MCF 10A (cell line): ENCODE results near the gene PSMD4. TPM values are rescaled to one million over a fixed set of nuclear protein-coding genes. Genes with fewer than 3 reads are reported as not detected.

Source experiments
- BruUV-seq: library from RNA; stranded (reverse); fragments of 400-500 nt; replicated peaks from 2 replicates; lab custom pipeline; 2021; lab: Mats Ljungman, UMichigan
- CTCF ChIA-PET: fragments of 300-600 bp; sonication (Branson Sonifier 250); formaldehyde crosslinking; extraction: SDS; loops from one replicate; lab custom pipeline; 2021; ENCODE audit warnings: antibody characterized with exemption, inconsistent platforms; lab: Yijun Ruan, JAX
- POLR2A ChIA-PET: fragments of 300-600, 350-650 bp; sonication (Branson Sonifier 250); formaldehyde crosslinking; extraction: SDS; loops from one replicate; lab custom pipeline; 2020; ENCODE audit warnings: antibody characterized with exemption, inconsistent platforms; lab: Yijun Ruan, JAX
- DNase-seq: peaks from one replicate; pipeline ENCODE4 v3.0.0-alpha.2; 2018; ENCODE audit not compliant: unreplicated experiment
- H3K27ac Mint-ChIP-seq: one replicate; pipeline ENCODE4 v1.8.0; 2022; ENCODE audit warnings: mild to moderate bottlenecking, low read depth, mixed read lengths; ENCODE audit not compliant: unreplicated experiment
- H3K27me3 Mint-ChIP-seq: one replicate; pipeline ENCODE4 v1.8.0; 2022; ENCODE audit warnings: mixed read lengths; ENCODE audit not compliant: insufficient read depth, unreplicated experiment
- H3K36me3 Mint-ChIP-seq: one replicate; pipeline ENCODE4 v1.8.0; 2022; ENCODE audit warnings: mild to moderate bottlenecking, moderate library complexity, mixed read lengths; ENCODE audit not compliant: insufficient read depth, unreplicated experiment
- H3K4me1 Mint-ChIP-seq: one replicate; pipeline ENCODE4 v1.8.0; 2022; ENCODE audit warnings: mixed read lengths; ENCODE audit not compliant: insufficient read depth, unreplicated experiment
- H3K4me3 Mint-ChIP-seq: one replicate; pipeline ENCODE4 v1.8.0; 2022; ENCODE audit warnings: mild to moderate bottlenecking, moderate library complexity, mixed read lengths; ENCODE audit not compliant: unreplicated experiment
- H3K9me3 Mint-ChIP-seq: one replicate; pipeline ENCODE4 v1.8.0; 2022; ENCODE audit warnings: mixed read lengths; ENCODE audit not compliant: unreplicated experiment
- intact Hi-C: fragments of 100-400 bp; cut with micrococcal nuclease; formaldehyde crosslinking; loops from 2 replicates; pipeline ENCODE4 v1.14.1; 2022
- total RNA-seq: library from RNA; stranded (reverse); gene quantifications from 2 replicates; pipeline ENCODE4 v1.2.3, GENCODE V29; 2022
- TF ChIP-seq, protein P1 (sequence below): fragments of 200-600 bp; IDR thresholded peaks from one replicate; pipeline ENCODE4 v1.8.0; 2022; ENCODE audit warnings: antibody characterized with exemption, mild to moderate bottlenecking; ENCODE audit not compliant: unreplicated experiment

Gene PSMD4
- total RNA-seq, 1 experiment from 2014 or later, result 285 TPM

DNA sequence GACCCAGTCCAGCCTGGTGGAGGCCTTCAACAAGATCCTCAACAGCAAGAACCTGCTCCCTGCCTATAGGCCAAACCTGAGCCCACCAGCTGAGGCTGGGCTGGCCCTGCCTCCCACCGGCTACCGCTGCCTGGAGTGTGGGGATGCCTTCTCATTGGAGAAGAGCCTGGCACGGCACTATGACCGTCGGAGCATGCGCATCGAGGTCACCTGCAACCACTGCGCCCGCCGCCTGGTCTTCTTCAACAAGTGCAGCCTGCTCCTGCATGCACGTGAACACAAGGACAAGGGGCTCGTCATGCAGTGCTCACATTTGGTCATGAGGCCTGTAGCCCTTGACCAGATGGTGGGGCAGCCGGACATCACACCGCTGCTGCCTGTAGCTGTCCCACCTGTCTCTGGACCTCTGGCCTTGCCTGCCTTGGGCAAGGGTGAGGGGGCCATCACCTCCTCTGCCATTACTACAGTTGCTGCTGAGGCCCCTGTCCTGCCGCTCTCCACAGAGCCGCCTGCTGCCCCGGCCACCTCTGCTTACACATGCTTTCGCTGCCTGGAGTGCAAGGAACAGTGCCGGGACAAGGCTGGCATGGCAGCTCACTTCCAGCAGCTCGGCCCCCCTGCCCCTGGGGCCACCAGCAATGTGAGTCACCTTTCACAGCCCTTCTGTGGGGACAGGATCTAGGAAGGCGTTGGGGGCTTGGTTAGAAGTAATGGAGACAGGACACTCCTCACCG, 33.4 kb downstream of the PSMD4 start:
- no TSS peak for BruUV-seq

DNA sequence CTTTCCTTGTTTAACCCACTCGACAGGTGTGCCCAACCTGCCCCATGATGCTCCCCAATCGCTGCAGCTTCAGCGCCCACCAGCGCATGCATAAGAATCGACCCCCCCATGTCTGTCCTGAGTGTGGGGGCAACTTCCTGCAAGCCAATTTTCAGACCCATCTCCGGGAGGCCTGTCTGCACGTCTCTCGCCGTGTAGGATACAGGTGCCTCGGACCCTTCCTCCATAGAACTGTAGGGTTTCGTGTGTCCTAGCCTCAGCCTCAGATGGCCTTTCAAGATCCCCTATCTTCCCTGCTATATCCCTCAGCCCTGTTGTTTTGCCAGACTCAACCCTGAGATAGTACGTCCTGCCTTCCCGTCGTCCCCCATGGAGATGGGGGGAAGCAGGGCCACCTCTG, 34.0 kb downstream of the PSMD4 start:
- POLR2A ChIA-PET, result interaction anchor here (1.3 kb wide), 1 partner anchor 53 kb away, joined by 6 read pairs; no protein-coding TSS in a partner anchor
- peaks cover 14% of the 10 kb centered on the region for H3K4me1 Mint-ChIP-seq
- peak overlapping the region; percentile 33 for H3K27ac Mint-ChIP-seq
- no peak overlapping the region for H3K4me3 Mint-ChIP-seq
- no TSS peak for BruUV-seq
- no peaks in the 10 kb centered on the region for H3K9me3 Mint-ChIP-seq
- DNase-seq, result no peak
- H3K27me3 Mint-ChIP-seq, result no peaks in the 10 kb centered on the region
- H3K36me3 Mint-ChIP-seq, result peaks cover 87% of the 10 kb centered on the region
- CTCF ChIA-PET, result interaction anchor here (1.3 to 3.6 kb wide), 2 partner anchors 12 to 52 kb away, joined by 4 to 13 read pairs; no protein-coding TSS in a partner anchor
- intact Hi-C loops, result no loop called here
- TF ChIP-seq, protein P1, sequence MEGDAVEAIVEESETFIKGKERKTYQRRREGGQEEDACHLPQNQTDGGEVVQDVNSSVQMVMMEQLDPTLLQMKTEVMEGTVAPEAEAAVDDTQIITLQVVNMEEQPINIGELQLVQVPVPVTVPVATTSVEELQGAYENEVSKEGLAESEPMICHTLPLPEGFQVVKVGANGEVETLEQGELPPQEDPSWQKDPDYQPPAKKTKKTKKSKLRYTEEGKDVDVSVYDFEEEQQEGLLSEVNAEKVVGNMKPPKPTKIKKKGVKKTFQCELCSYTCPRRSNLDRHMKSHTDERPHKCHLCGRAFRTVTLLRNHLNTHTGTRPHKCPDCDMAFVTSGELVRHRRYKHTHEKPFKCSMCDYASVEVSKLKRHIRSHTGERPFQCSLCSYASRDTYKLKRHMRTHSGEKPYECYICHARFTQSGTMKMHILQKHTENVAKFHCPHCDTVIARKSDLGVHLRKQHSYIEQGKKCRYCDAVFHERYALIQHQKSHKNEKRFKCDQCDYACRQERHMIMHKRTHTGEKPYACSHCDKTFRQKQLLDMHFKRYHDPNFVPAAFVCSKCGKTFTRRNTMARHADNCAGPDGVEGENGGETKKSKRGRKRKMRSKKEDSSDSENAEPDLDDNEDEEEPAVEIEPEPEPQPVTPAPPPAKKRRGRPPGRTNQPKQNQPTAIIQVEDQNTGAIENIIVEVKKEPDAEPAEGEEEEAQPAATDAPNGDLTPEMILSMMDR, result no peak

More for the DNA sequence above, 33.4 kb downstream of the PSMD4 start:
- no peak for DNase-seq
- ChIA-PET POLR2A (no interaction called here), CTCF (interaction anchor here (1.2 to 3.6 kb wide), 3 partner anchors 13 to 188 kb away, joined by 3 to 13 read pairs (median 4); no protein-coding TSS in a partner anchor)
- H3K4me1 Mint-ChIP-seq, result peaks cover 19% of the 10 kb centered on the region
- peak overlapping the region; percentile 33 for H3K27ac Mint-ChIP-seq
- no peaks in the 10 kb centered on the region for H3K27me3 Mint-ChIP-seq
- peaks cover 87% of the 10 kb centered on the region for H3K36me3 Mint-ChIP-seq
- TF ChIP-seq, protein P1, result no peak
- H3K9me3 Mint-ChIP-seq, result no peaks in the 10 kb centered on the region
- no peak overlapping the region for H3K4me3 Mint-ChIP-seq
- intact Hi-C loops, result no loop called here

DNA sequence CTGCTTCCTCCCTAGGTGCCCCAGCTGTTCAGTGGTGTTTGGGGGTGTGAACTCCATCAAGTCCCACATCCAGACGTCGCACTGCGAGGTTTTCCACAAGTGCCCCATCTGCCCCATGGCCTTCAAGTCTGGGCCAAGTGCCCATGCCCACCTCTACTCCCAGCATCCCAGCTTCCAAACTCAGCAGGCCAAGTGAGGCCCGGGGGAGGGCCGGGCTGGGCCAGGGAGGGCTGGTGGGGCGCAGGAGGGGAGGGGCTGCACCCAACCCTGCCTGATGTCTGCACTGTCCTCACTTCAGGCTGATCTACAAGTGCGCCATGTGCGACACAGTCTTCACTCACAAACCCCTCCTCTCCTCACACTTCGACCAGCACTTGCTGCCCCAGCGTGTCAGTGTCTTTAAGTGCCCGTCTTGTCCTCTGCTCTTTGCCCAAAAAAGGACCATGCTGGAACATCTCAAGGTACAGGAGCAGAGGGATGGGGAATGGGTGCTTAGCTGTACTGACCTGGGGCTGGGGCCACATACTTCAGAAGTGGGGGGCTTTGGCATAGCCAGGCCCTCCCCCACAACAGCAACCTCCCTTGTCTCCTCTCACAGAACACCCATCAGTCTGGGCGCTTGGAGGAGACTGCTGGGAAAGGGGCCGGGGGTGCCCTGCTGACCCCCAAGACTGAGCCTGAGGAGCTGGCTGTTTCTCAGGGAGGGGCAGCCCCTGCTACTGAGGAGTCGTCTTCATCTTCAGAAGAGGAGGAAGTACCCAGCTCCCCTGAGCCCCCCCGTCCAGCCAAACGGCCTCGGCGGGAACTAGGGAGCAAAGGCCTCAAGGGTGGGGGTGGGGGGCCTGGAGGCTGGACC, 34.8 kb downstream of the PSMD4 start:
- no TSS peak for BruUV-seq
- Mint-ChIP-seq H3K27me3 (no peaks in the 10 kb centered on the region), H3K36me3 (peaks cover 91% of the 10 kb centered on the region), H3K4me1 (peaks cover 6% of the 10 kb centered on the region), H3K27ac (peak overlapping the region; percentile 33), H3K9me3 (no peaks in the 10 kb centered on the region), H3K4me3 (no peak overlapping the region)
- ChIA-PET POLR2A (interaction anchor here (0.7 to 1.3 kb wide), 4 partner anchors 11 to 110 kb away, joined by 3 to 6 read pairs (median 4); partner anchors contain the start of genes PSMB4 and SELENBP1), CTCF (interaction anchor here (0.6 to 3.6 kb wide), 3 partner anchors 12 to 168 kb away, joined by 3 to 13 read pairs (median 4); no protein-coding TSS in a partner anchor)
- intact Hi-C loops, result no loop called here
- DNase-seq, result no peak
- TF ChIP-seq, protein P1, result no peak
